Peyer's patch (tissue), 4 donors: Measurements from ENCODE around the gene CHCT1. TPM values are rescaled to one million over a fixed set of nuclear protein-coding genes. Genes with fewer than 3 reads are reported as not detected.

Experiments
- DNase-seq, 3 donors: peaks; one replicate each; pipeline ENCODE4 v3.0.0-alpha.2; 2017 to 2019
- H3K27ac ChIP-seq, 4 donors: fragments of 200-600 bp; sonication (generic); one replicate each; pipeline ENCODE4 v1.5.1; 2016 to 2019
- H3K27me3 ChIP-seq, 2 donors: fragments of 200-600 bp; sonication (generic); one replicate each; pipeline ENCODE4 v1.5.1; 2019
- H3K36me3 ChIP-seq, 3 donors: fragments of 200-600 bp; sonication (generic); one replicate each; pipeline ENCODE4 v1.5.1; 2016 to 2019
- H3K4me1 ChIP-seq, 4 donors: fragments of 200-600 bp; sonication (generic); one replicate each; pipeline ENCODE4 v1.5.1; 2016 to 2019
- H3K4me3 ChIP-seq, 4 donors: fragments of 200-600 bp; sonication (generic); 1 replicate in 3 of 4; 2 replicates in 1 of 4; pipeline ENCODE4 v1.5.1; 2016 to 2019; ENCODE audit warnings: mild to moderate bottlenecking in 1 of 4
- H3K9me3 ChIP-seq, 4 donors: fragments of 200-600 bp; sonication (generic); one replicate each; pipeline ENCODE4 v1.5.1; 2016 to 2019; ENCODE audit warnings: mild to moderate bottlenecking in 1 of 4
- CTCF ChIP-seq, 6 experiments: fragments of 450-650 bp in 4 of 6; fragments of 200-600 bp in 2 of 6; sonication (generic) in 1 of 6; IDR thresholded peaks; one replicate each; pipeline ENCODE4 v1.5.1; 2017 to 2019; ENCODE audit warnings: antibody characterized with exemption in 6 of 6, mild to moderate bottlenecking in 3 of 6, moderate library complexity in 1 of 6
- POLR2A ChIP-seq, 2 donors: fragments of 450-650 bp; IDR thresholded peaks; one replicate each; pipeline ENCODE4 v1.5.1; 2017; ENCODE audit warnings: antibody characterized with exemption in 2 of 2, mild to moderate bottlenecking in 2 of 2, moderate library complexity in 2 of 2
- total RNA-seq, 4 donors: library from RNA; depleted of rRNA; stranded (reverse); fragments of >200 nt; gene quantifications; one replicate each; pipeline ENCODE4 v1.1.0, GENCODE V29; 2016

The CHCT1 gene
- total RNA-seq, 4 donors from 2014 or later: not detected

- H3K4me1 ChIP-seq: no peaks in the 10 kb centered on the region
These were observed 13.2 kb downstream of the CHCT1 start for GRCh38 chr17:60435244-60436167.

GRCh38 chr17:60436676-60437075, 14.4 kb downstream of the CHCT1 start:
- TF ChIP-seq CTCF (IDR thresholded peaks at IDR 0.05): no peak
- TF ChIP-seq POLR2A (IDR thresholded peaks at IDR 0.05): no peak
- Histone ChIP-seq H3K27ac (no peak overlapping the region), H3K4me3 (no peak overlapping the region), H3K27me3 (no peaks in the 10 kb centered on the region), H3K9me3 (no peaks in the 10 kb centered on the region), H3K4me1 (no peaks in the 10 kb centered on the region), H3K36me3 (no peaks in the 10 kb centered on the region)
- no peak for DNase-seq

More at GRCh38 chr17:60435244-60436167, 13.2 kb downstream of the CHCT1 start:
- DNase-seq: peak in 2 of 3 donors; percentile 65 to 84
- Histone ChIP-seq H3K27ac (no peak overlapping the region), H3K9me3 (no peaks in the 10 kb centered on the region), H3K36me3 (no peaks in the 10 kb centered on the region), H3K4me3 (no peak overlapping the region), H3K27me3 (no peaks in the 10 kb centered on the region)
- TF ChIP-seq POLR2A (IDR thresholded peaks at IDR 0.05): no peak
- peak; percentile 73 to 97 (median 94) for TF ChIP-seq CTCF (IDR thresholded peaks at IDR 0.05)

GRCh38 chr17:60439501-60439900, 17.2 kb downstream of the CHCT1 start:
- Histone ChIP-seq H3K9me3 (no peaks in the 10 kb centered on the region), H3K4me1 (no peaks in the 10 kb centered on the region), H3K27me3 (no peaks in the 10 kb centered on the region), H3K4me3 (no peak overlapping the region), H3K27ac (no peak overlapping the region), H3K36me3 (no peaks in the 10 kb centered on the region)
- no peak for TF ChIP-seq POLR2A (IDR thresholded peaks at IDR 0.05)
- no peak for TF ChIP-seq CTCF (IDR thresholded peaks at IDR 0.05)
- DNase-seq: no peak

- H3K9me3 ChIP-seq: no peaks in the 10 kb centered on the region
- TF ChIP-seq POLR2A (IDR thresholded peaks at IDR 0.05): no peak
- no peak for TF ChIP-seq CTCF (IDR thresholded peaks at IDR 0.05)
- H3K4me1 ChIP-seq: no peaks in the 10 kb centered on the region
- H3K36me3 ChIP-seq: peaks cover 0 to 17% (median 0%) of the 10 kb centered on the region in 3 donors
- H3K4me3 ChIP-seq: no peak overlapping the region
- H3K27me3 ChIP-seq: no peaks in the 10 kb centered on the region
- no peak overlapping the region for H3K27ac ChIP-seq
- no peak for DNase-seq
These were observed 20.2 kb downstream of the CHCT1 start for GRCh38 chr17:60442271-60443173.

- no peak for DNase-seq
- Histone ChIP-seq H3K36me3 (peaks cover 0 to 28% (median 0%) of the 10 kb centered on the region in 3 donors), H3K27ac (no peak overlapping the region), H3K4me1 (no peaks in the 10 kb centered on the region), H3K9me3 (no peaks in the 10 kb centered on the region), H3K4me3 (no peak overlapping the region), H3K27me3 (no peaks in the 10 kb centered on the region)
- TF ChIP-seq CTCF (IDR thresholded peaks at IDR 0.05) (no peak), POLR2A (IDR thresholded peaks at IDR 0.05) (no peak)
These were observed 21.4 kb downstream of the CHCT1 start for GRCh38 chr17:60443713-60444112.
